Right atrium auricular region (tissue), 2 donors: Measurements from ENCODE around the gene ARFGAP3. TPM values are rescaled to one million over a fixed set of nuclear protein-coding genes. Genes with fewer than 3 reads are reported as not detected.

ENCODE experiments used
- DNase-seq: peaks from one replicate; pipeline ENCODE4 v3.0.0-alpha.2; 2019; ENCODE audit warnings: low spot score
- H3K27ac ChIP-seq, 2 donors: fragments of 200-600 bp; sonication (generic); 1 replicate in 1 of 2; 2 replicates in 1 of 2; pipeline ENCODE4 v1.5.1; 2016 to 2019
- H3K27me3 ChIP-seq, 2 donors: fragments of 200-600 bp; sonication (generic); one replicate each; pipeline versions ENCODE4 v1.5.1 to v1.6.0; 2017 to 2019
- H3K36me3 ChIP-seq: fragments of 200-600 bp; sonication (generic); one replicate; pipeline ENCODE4 v1.5.1; 2016
- H3K4me1 ChIP-seq, 2 donors: fragments of 200-600 bp; sonication (generic); one replicate each; pipeline versions ENCODE4 v1.5.1 to v1.6.0; 2017 to 2019
- H3K4me3 ChIP-seq, 2 donors: fragments of 200-600 bp; sonication (generic); 1 replicate in 1 of 2; 2 replicates in 1 of 2; pipeline ENCODE4 v1.5.1; 2017 to 2019; ENCODE audit warnings: mild to moderate bottlenecking in 1 of 2, moderate library complexity in 1 of 2
- H3K9me3 ChIP-seq, 2 donors: fragments of 200-600 bp; sonication (generic); one replicate each; pipeline ENCODE4 v1.5.1; 2019
- total RNA-seq, 2 donors: library from RNA; depleted of rRNA; stranded (reverse); fragments of >200 nt; gene quantifications; one replicate each; pipeline ENCODE4 v1.1.0, GENCODE V29; 2016
- TF ChIP-seq, protein P1 (sequence below), 2 donors: fragments of 200-600 bp; sonication (generic); IDR thresholded peaks; one replicate each; pipeline ENCODE4 v1.5.1; 2019; ENCODE audit warnings: antibody characterized with exemption in 2 of 2

ARFGAP3 gene
- total RNA-seq, 2 donors from 2014 or later = 27.4 to 29.6 TPM

DNA sequence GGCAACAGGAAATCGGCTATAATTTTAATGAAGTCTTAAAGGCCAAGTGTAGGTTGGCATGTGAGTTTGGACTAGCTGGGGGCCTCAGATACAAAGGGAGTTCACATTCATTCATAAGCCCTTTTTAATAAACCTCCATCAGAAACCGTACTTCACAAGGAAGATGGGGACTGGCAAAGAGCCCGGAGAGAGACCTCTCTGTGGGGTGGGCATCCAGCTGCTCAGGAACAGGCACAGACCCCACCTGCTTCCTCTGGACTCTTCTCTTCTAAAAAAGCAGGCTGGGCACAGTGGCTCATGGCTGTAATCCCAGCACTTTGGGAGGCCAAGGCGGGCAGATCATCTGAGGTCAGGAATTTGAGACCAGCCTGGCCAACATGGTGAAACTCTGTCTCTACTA is 3.9 kb upstream of the ARFGAP3 start:
- H3K36me3 ChIP-seq = no peaks in the 10 kb centered on the region

DNA sequence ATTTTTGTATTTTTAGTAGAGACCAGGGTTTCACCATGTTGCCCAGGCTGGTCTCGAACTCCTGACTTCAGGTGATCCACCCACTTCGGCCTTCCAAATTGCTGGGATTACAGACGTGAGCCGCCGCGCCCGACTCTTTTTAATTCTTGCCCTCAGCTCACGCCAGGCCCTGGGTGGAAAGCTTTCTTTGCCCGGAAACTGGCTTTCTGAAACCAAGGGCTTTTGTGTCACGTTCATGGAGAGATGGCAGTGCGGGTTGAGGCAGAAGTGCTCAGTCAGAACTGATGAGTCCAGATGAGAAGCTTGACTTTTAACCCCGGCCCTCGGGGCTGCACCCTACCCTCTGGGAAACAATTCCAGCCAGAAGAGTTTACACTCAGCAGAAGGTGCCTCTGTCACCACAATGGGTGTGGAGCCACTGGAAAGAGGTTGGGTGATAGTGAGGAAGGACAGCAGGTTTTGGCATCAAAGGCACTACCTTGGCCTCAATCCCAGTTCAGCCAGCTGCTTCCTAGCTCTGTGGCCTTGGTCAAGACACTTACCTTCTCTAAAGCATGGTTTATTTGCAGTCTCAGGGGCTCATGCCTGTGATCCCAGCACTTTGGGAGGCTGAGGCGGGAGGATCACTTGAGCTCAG is 890 bp upstream of the ARFGAP3 start:
- no peak overlapping the region for H3K4me3 ChIP-seq
- no peaks in the 10 kb centered on the region for H3K27me3 ChIP-seq
- TF ChIP-seq, protein P1, sequence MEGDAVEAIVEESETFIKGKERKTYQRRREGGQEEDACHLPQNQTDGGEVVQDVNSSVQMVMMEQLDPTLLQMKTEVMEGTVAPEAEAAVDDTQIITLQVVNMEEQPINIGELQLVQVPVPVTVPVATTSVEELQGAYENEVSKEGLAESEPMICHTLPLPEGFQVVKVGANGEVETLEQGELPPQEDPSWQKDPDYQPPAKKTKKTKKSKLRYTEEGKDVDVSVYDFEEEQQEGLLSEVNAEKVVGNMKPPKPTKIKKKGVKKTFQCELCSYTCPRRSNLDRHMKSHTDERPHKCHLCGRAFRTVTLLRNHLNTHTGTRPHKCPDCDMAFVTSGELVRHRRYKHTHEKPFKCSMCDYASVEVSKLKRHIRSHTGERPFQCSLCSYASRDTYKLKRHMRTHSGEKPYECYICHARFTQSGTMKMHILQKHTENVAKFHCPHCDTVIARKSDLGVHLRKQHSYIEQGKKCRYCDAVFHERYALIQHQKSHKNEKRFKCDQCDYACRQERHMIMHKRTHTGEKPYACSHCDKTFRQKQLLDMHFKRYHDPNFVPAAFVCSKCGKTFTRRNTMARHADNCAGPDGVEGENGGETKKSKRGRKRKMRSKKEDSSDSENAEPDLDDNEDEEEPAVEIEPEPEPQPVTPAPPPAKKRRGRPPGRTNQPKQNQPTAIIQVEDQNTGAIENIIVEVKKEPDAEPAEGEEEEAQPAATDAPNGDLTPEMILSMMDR (IDR thresholded peaks at IDR 0.05) = no peak
- peaks cover 0 to 28% of the 10 kb centered on the region in 2 donors for H3K4me1 ChIP-seq
- H3K27ac ChIP-seq = peak overlapping the region; percentile 91 to 98
- H3K36me3 ChIP-seq = no peaks in the 10 kb centered on the region
- DNase-seq = no peak
- H3K9me3 ChIP-seq = no peaks in the 10 kb centered on the region

More for the DNA sequence above, 3.9 kb upstream of the ARFGAP3 start:
- Histone ChIP-seq H3K4me3 (no peak overlapping the region), H3K27me3 (no peaks in the 10 kb centered on the region), H3K4me1 (peaks cover 0 to 16% of the 10 kb centered on the region in 2 donors), H3K9me3 (no peaks in the 10 kb centered on the region), H3K27ac (no peak overlapping the region)
- TF ChIP-seq, protein P1 (IDR thresholded peaks at IDR 0.05) = no peak
- DNase-seq = no peak

DNA sequence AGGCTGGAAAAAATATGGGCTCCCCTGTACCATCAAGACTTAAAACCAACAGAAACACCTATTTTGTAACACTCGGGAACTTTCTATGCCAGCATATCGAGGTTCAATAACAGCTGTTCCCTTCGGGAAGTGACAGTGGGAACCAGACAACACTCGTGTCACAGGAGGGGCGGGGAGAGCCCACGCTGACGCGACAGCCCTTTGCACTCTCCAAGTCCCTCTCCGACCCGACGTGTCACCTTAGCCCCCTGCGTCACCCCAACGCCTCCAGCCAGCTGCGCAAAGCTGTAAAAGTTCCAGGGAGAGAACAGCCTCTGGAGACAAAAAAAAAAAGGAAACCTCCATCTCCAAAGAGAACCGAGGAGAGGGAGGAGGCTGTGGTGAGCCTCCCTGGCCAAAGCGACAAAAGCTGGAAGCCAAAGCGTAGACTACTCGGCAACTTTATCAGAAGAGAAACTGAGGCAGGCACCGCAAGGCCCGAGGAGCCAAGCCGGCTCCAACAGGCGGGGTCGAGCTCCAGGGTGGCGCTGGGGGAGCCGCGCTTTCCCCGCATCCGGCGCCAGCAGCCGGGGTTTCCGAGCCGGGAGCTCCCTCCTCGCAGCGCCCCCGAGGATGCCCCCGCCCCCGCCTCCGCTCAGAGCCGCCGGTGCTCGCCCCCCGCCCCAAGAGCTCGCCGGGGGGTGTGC is 751 bp downstream of the ARFGAP3 start:
- H3K9me3 ChIP-seq = no peaks in the 10 kb centered on the region
- peak overlapping the region; percentile 68 to 91 for H3K4me3 ChIP-seq
- peaks cover 0 to 28% of the 10 kb centered on the region in 2 donors for H3K4me1 ChIP-seq
- H3K36me3 ChIP-seq = no peaks in the 10 kb centered on the region
- peak; percentile 75 for DNase-seq
- TF ChIP-seq, protein P1 (IDR thresholded peaks at IDR 0.05) = no peak
- H3K27ac ChIP-seq = peak overlapping the region; percentile 91 to 98
- H3K27me3 ChIP-seq = no peaks in the 10 kb centered on the region

DNA sequence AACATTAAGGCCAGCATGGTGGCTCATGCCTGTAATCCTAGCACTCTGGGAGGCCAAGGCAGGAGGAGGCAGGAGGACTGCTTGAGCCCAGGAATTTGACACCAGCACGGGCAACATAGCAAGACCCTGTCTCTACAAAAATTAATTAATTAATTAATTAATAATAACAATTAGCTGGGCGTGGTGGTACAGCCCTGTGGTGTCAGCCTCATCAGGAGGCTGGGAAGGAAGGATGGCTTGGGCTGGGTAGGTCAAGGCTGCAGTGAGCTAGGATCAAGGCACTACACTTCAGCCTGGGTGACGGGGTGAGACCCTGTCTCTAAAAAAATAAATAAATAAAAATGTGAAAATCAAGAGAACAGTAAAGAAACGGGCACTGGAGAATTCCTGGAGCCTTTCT is 1.4 kb downstream of the ARFGAP3 start:
- Histone ChIP-seq H3K36me3 (no peaks in the 10 kb centered on the region), H3K27ac (peak overlapping the region; percentile 91 to 98)
- TF ChIP-seq, protein P1 (IDR thresholded peaks at IDR 0.05) = no peak

DNA sequence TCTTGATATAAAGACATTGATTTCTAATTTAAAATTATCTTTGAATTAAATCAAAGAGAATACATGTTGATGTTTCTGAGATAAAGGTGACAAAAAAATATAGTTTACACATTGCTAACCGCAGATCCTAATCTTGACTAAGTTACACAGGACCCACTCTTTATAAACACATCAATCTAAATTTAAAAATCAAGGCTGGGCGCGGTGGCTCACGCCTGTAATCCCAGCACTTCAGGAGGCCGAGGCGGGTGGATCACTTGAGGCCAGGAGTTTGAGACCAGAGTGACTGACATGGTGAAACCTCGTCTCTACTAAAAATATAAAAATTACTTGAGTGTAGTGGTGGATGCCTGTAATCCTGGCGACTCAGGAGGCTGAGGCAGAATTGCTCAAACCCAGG is 1.9 kb downstream of the ARFGAP3 start:
- H3K27ac ChIP-seq = peak overlapping the region; percentile 91 to 98
- peaks cover 0 to 22% of the 10 kb centered on the region in 2 donors for H3K4me1 ChIP-seq
- TF ChIP-seq, protein P1 (IDR thresholded peaks at IDR 0.05) = no peak
- H3K4me3 ChIP-seq = peak overlapping the region in 1 of 2 donors; percentile 91
- no peaks in the 10 kb centered on the region for H3K27me3 ChIP-seq
- H3K9me3 ChIP-seq = no peaks in the 10 kb centered on the region
- no peaks in the 10 kb centered on the region for H3K36me3 ChIP-seq
- DNase-seq = no peak

More for the DNA sequence above, 1.4 kb downstream of the ARFGAP3 start:
- H3K4me3 ChIP-seq = peak overlapping the region; percentile 68 to 91
- DNase-seq = no peak
- H3K27me3 ChIP-seq = no peaks in the 10 kb centered on the region
- no peaks in the 10 kb centered on the region for H3K9me3 ChIP-seq
- H3K4me1 ChIP-seq = peaks cover 0 to 24% of the 10 kb centered on the region in 2 donors
